Measurements from ENCODE around the gene RNF121.

DNA sequence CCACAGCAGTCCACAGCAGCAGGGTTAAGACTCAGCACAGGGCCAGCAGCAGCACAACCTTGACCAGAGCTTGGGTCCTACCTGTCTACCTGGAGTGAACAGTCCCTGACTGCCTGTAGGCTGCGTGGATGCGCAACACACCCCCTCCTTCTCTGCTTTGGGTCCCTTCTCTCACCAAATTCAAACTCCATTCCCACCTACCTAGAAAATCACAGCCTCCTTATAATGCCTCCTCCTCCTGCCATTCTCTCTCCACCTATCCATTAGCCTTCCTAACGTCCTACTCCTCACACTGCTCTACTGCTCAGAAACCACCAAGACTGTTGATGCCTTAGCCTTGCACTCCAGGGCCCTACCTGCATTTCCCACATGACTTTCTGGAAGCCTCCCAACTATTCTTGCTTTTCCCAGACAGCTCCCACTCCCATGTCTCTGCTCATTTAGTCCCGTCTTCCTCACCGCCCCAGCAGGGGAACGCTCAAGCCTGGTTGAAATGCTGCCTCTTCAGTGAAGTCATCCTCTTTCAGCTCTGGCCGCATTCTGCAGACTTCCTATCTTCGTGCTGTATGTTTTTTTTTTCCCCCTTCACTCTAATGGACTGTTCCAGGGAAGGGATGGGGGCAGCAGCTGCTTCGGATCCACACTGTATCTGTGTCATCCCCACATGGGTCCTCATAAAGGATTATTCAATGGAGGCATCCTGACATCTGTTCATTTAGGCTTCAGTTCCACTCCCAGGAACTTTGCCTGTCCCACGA lies 73.2 kb downstream of the RNF121 start:
- TF ChIP-seq, protein P1, sequence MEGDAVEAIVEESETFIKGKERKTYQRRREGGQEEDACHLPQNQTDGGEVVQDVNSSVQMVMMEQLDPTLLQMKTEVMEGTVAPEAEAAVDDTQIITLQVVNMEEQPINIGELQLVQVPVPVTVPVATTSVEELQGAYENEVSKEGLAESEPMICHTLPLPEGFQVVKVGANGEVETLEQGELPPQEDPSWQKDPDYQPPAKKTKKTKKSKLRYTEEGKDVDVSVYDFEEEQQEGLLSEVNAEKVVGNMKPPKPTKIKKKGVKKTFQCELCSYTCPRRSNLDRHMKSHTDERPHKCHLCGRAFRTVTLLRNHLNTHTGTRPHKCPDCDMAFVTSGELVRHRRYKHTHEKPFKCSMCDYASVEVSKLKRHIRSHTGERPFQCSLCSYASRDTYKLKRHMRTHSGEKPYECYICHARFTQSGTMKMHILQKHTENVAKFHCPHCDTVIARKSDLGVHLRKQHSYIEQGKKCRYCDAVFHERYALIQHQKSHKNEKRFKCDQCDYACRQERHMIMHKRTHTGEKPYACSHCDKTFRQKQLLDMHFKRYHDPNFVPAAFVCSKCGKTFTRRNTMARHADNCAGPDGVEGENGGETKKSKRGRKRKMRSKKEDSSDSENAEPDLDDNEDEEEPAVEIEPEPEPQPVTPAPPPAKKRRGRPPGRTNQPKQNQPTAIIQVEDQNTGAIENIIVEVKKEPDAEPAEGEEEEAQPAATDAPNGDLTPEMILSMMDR (IDR thresholded peaks at IDR 0.05), result no peak
- no peak for TF ChIP-seq POLR2A (IDR thresholded peaks at IDR 0.05)
